Measurements from ENCODE around the gene SBNO2. TPM values are rescaled to one million over a fixed set of nuclear protein-coding genes. Genes with fewer than 3 reads are reported as not detected.

The SBNO2 gene
- total RNA-seq, 4 donors from 2014 or later = 22.2 to 49.8 (median 30.9) TPM

GRCh38 chr19:1062387-1063029 is 111.6 kb downstream of the SBNO2 start:
- DNase-seq (no peak), ATAC-seq (no peak)
- H3K4me1 ChIP-seq = peaks cover 4 to 14% of the 10 kb centered on the region in 2 donors
- H3K9me3 ChIP-seq = peaks cover 0 to 14% (median 2%) of the 10 kb centered on the region in 3 donors
- intact Hi-C loops (cut with DNase I; ENCODE audit: low total_unique reads) (no loop called here), in situ Hi-C loops (cut with MboI; ENCODE audit: low sequenced_read_pairs in 4 of 4) (no loop called here)
- peaks cover 0 to 24% of the 10 kb centered on the region in 2 donors for H3K36me3 ChIP-seq
- TF ChIP-seq CTCF (IDR thresholded peaks at IDR 0.05 in 4 of 5, conservative IDR thresholded peaks at IDR 0.05 in 1 of 5) = no peak
- TF ChIP-seq POLR2A (IDR thresholded peaks at IDR 0.05) = no peak
- peaks cover 12 to 35% (median 21%) of the 10 kb centered on the region in 3 donors for H3K27me3 ChIP-seq
- H3K4me3 ChIP-seq = no peak overlapping the region
- no peak overlapping the region for H3K27ac ChIP-seq

GRCh38 chr19:1061987-1062386 is 112.1 kb downstream of the SBNO2 start:
- peaks cover 7 to 30% (median 16%) of the 10 kb centered on the region in 3 donors for H3K27me3 ChIP-seq
- TF ChIP-seq POLR2A (IDR thresholded peaks at IDR 0.05) (no peak), CTCF (IDR thresholded peaks at IDR 0.05 in 4 of 5, conservative IDR thresholded peaks at IDR 0.05 in 1 of 5) (no peak)
- no peak overlapping the region for H3K27ac ChIP-seq
- H3K9me3 ChIP-seq = peaks cover 5 to 19% (median 6%) of the 10 kb centered on the region in 3 donors
- peaks cover 0 to 29% of the 10 kb centered on the region in 2 donors for H3K36me3 ChIP-seq
- ATAC-seq (no peak), DNase-seq (no peak)
- peaks cover 4 to 12% of the 10 kb centered on the region in 2 donors for H3K4me1 ChIP-seq
- in situ Hi-C loops (cut with MboI; ENCODE audit: low sequenced_read_pairs in 4 of 4) (no loop called here), intact Hi-C loops (cut with DNase I; ENCODE audit: low total_unique reads) (no loop called here)
- H3K4me3 ChIP-seq = no peak overlapping the region

- TF ChIP-seq POLR2A (IDR thresholded peaks at IDR 0.05) = no peak
- TF ChIP-seq CTCF (IDR thresholded peaks at IDR 0.05 in 4 of 5, conservative IDR thresholded peaks at IDR 0.05 in 1 of 5) = no peak
- Histone ChIP-seq H3K9me3 (peaks cover 5 to 28% (median 6%) of the 10 kb centered on the region in 3 donors), H3K27ac (no peak overlapping the region), H3K4me3 (no peak overlapping the region), H3K4me1 (peaks cover 4 to 7% of the 10 kb centered on the region in 2 donors), H3K36me3 (peaks cover 0 to 42% of the 10 kb centered on the region in 2 donors), H3K27me3 (peaks cover 0 to 17% (median 4%) of the 10 kb centered on the region in 3 donors)
- intact Hi-C loops (cut with DNase I; ENCODE audit: low total_unique reads) = no loop called here
- in situ Hi-C loops (cut with MboI; ENCODE audit: low sequenced_read_pairs in 4 of 4) = no loop called here
- DNase-seq (no peak), ATAC-seq (no peak)
These were observed 113.4 kb downstream of the SBNO2 start for GRCh38 chr19:1060689-1061088.

GRCh38 chr19:1058112-1058511 is 116.0 kb downstream of the SBNO2 start:
- TF ChIP-seq POLR2A (IDR thresholded peaks at IDR 0.05) (no peak), CTCF (IDR thresholded peaks at IDR 0.05 in 4 of 5, conservative IDR thresholded peaks at IDR 0.05 in 1 of 5) (no peak)
- intact Hi-C loops (cut with DNase I; ENCODE audit: low total_unique reads) = no loop called here
- Histone ChIP-seq H3K4me3 (no peak overlapping the region), H3K36me3 (peaks cover 0 to 59% of the 10 kb centered on the region in 2 donors), H3K27ac (no peak overlapping the region), H3K27me3 (no peaks in the 10 kb centered on the region), H3K9me3 (peaks cover 5 to 28% (median 6%) of the 10 kb centered on the region in 3 donors), H3K4me1 (no peaks in the 10 kb centered on the region)
- in situ Hi-C loops (cut with MboI; ENCODE audit: low sequenced_read_pairs in 4 of 4) = no loop called here
- ATAC-seq (no peak), DNase-seq (no peak)

Other genes starting within 250 kb of the SBNO2 start
- gene ARID3A, start 248.2 kb downstream of the SBNO2 start, total RNA-seq = 1 to 10 TPM; 1.8 to 9.9 (median 7.8) TPM
- 10 to 100 TPM in 3 of 4 donors, 1 to 10 TPM in 1; 4.4 to 59.0 (median 28.6) TPM for gene WDR18, start 189.9 kb downstream of the SBNO2 start, total RNA-seq
- not detected for gene GRIN3B, start 173.8 kb downstream of the SBNO2 start, total RNA-seq
- gene TMEM259, start 153.1 kb downstream of the SBNO2 start, total RNA-seq = 100 to 1,000 TPM in 3 of 4 donors, 10 to 100 TPM in 1; 98.5 to 150 (median 124) TPM
- not detected for gene RNU6-2, start 152.7 kb downstream of the SBNO2 start, total RNA-seq
- 10 to 100 TPM in 1 of 4 donors, 1 to 10 TPM in 3; 2.2 to 10.1 (median 4.1) TPM for gene CNN2, start 147.7 kb downstream of the SBNO2 start, total RNA-seq
- gene ABCA7, start 134.2 kb downstream of the SBNO2 start, total RNA-seq = 10 to 100 TPM in 3 of 4 donors, 1 to 10 TPM in 1; 6.0 to 20.0 (median 15.0) TPM
- 1 to 10 TPM in 3 of 4 donors, under 1 TPM in 1; 0.83 to 7.6 (median 3.4) TPM for gene ARHGAP45, start 107.1 kb downstream of the SBNO2 start, total RNA-seq
- 100 to 1,000 TPM; 118 to 263 (median 228) TPM for gene POLR2E, start 78.9 kb downstream of the SBNO2 start, total RNA-seq
- gene GPX4, start 70.3 kb downstream of the SBNO2 start, total RNA-seq = 100 to 1,000 TPM; 616 to 907 (median 819) TPM
- 100 to 1,000 TPM in 3 of 4 donors, 10 to 100 TPM in 1; 91.5 to 194 (median 149) TPM for gene STK11, start 31.5 kb upstream of the SBNO2 start, total RNA-seq
- gene CBARP, start 63.7 kb upstream of the SBNO2 start, total RNA-seq = 1 to 10 TPM in 1 of 4 donors, under 1 TPM in 3; 0.10 to 1.3 (median 0.53) TPM
- gene ATP5F1D, start 67.5 kb upstream of the SBNO2 start, total RNA-seq = 100 to 1,000 TPM; 189 to 442 (median 273) TPM
- gene MIDN, start 74.3 kb upstream of the SBNO2 start, total RNA-seq = 100 to 1,000 TPM in 2 of 4 donors, 10 to 100 TPM in 2; 34.9 to 117 (median 86.3) TPM
- 100 to 1,000 TPM; 274 to 578 (median 418) TPM for gene CIRBP, start 95.1 kb upstream of the SBNO2 start, total RNA-seq
- gene FAM174C, start 101.3 kb upstream of the SBNO2 start, total RNA-seq = 10 to 100 TPM; 18.7 to 36.7 (median 28.7) TPM
- gene EFNA2, start 111.6 kb upstream of the SBNO2 start, total RNA-seq = not detected
- gene NDUFS7, start 209.6 kb upstream of the SBNO2 start, total RNA-seq = 100 to 1,000 TPM; 259 to 497 (median 377) TPM
- 100 to 1,000 TPM; 269 to 421 (median 373) TPM for gene GAMT, start 227.3 kb upstream of the SBNO2 start, total RNA-seq
- gene DAZAP1, start 233.3 kb upstream of the SBNO2 start, total RNA-seq = 10 to 100 TPM; 53.7 to 74.1 (median 63.4) TPM